HepG2 (cell line): ENCODE results near the gene IFIT1. TPM values are rescaled to one million over a fixed set of nuclear protein-coding genes. Genes with fewer than 3 reads are reported as not detected.

ENCODE experiments used
- ATAC-seq: fragments of 200-7000 bp; cut with Tn5 transposase; 3 replicates; pipeline ENCODE4 v1.9.1; 2020; ENCODE audit warnings: mild to moderate bottlenecking, moderate library complexity
- BruUV-seq: library from RNA; stranded (reverse); fragments of 400-500 nt; replicated peaks from 2 replicates; lab custom pipeline; 2021; lab: Mats Ljungman, UMichigan
- CTCF ChIA-PET: fragments of 300-600 bp; formaldehyde crosslinking; extraction: SDS; loops from one replicate; lab custom pipeline; 2021; ENCODE audit warnings: low total read pairs, inconsistent platforms, low intra/inter-chr PET ratio; lab: Yijun Ruan, JAX
- POLR2A ChIA-PET: fragments of 350-600 bp; sonication (Branson Sonifier 250); formaldehyde crosslinking; loops from one replicate; lab custom pipeline; 2020; ENCODE audit warnings: antibody characterized with exemption, inconsistent platforms; lab: Yijun Ruan, JAX
- DNase-seq: peaks from one replicate; pipeline ENCODE4 v3.0.0-alpha.2; 2015; ENCODE audit warnings: low spot score
- FAIRE-seq: peaks from 3 replicates; lab custom pipeline; 2011; peaks lifted over from hg19 to GRCh38; lab: Jason Lieb, UNC
- H2AFZ ChIP-seq: one replicate; pipeline ENCODE4 v1.6.1; 2011; ENCODE audit warnings: low read length, inconsistent platforms
- H3K27ac ChIP-seq: fragments of 300-600 bp; 3 replicates; pipeline ENCODE4 v1.8.0; 2011; ENCODE audit warnings: mixed run types, mild to moderate bottlenecking, mixed read lengths, low read length, inconsistent platforms; ENCODE audit not compliant: insufficient read depth; ENCODE audit errors: extremely low read length
- H3K27me3 ChIP-seq, 2 experiments: fragments of 200-600 bp in 1 of 2; 2 replicates in 1 of 2; 3 replicates in 1 of 2; pipeline versions ENCODE4 v1.6.0 to v1.8.0; 2011; ENCODE audit warnings: low read length in 2 of 2, mild to moderate bottlenecking in 2 of 2, moderate library complexity in 2 of 2, inconsistent platforms in 1 of 2; ENCODE audit not compliant: insufficient read depth in 2 of 2, control insufficient read depth in 1 of 2
- H3K36me3 ChIP-seq, 2 experiments: fragments of 200-600 bp in 1 of 2; replicated peaks in 1 of 2; 2 replicates in 1 of 2; 3 replicates in 1 of 2; pipeline versions ENCODE4 v1.5.1 to v1.8.0; 2011; ENCODE audit warnings: low read length in 2 of 2, inconsistent platforms in 1 of 2; ENCODE audit not compliant: insufficient read depth in 2 of 2, control insufficient read depth in 1 of 2
- H3K4me1 ChIP-seq: 2 replicates; pipeline ENCODE4 v1.5.1; 2012; ENCODE audit warnings: low read length, inconsistent platforms; ENCODE audit not compliant: insufficient read depth
- H3K4me2 ChIP-seq: 2 replicates; pipeline ENCODE4 v1.6.0; 2011; ENCODE audit warnings: low read depth, low read length, inconsistent platforms
- H3K4me3 ChIP-seq, 3 experiments: fragments of 200-600 bp in 1 of 3; sonication (generic), shearing (Covaris generic) in 1 of 3; replicated peaks in 1 of 3; 2 replicates each; pipeline ENCODE4 v1.5.1; 2011 to 2016; ENCODE audit warnings: low read length in 3 of 3, inconsistent platforms in 2 of 3, low read depth in 2 of 3, mild to moderate bottlenecking in 2 of 3, control low read depth in 1 of 3, mixed read lengths in 1 of 3; ENCODE audit not compliant: insufficient read depth in 1 of 3
- H3K79me2 ChIP-seq: one replicate; pipeline ENCODE4 v1.6.1; 2011; ENCODE audit warnings: low read length, inconsistent platforms; ENCODE audit not compliant: insufficient read depth
- H3K9ac ChIP-seq: 2 replicates; pipeline ENCODE4 v1.6.0; 2011; ENCODE audit warnings: mild to moderate bottlenecking, low read depth, low read length, inconsistent platforms; ENCODE audit not compliant: insufficient read depth
- H3K9me3 ChIP-seq: 2 replicates; pipeline ENCODE4 v1.5.1; 2012; ENCODE audit warnings: mild to moderate bottlenecking, low read length
- H4K20me1 ChIP-seq: 2 replicates; pipeline ENCODE4 v1.6.0; 2011; ENCODE audit warnings: inconsistent platforms, mild to moderate bottlenecking, low read length, moderate library complexity; ENCODE audit not compliant: insufficient read depth
- HNF1B ChIP-seq: sonication (generic); formaldehyde crosslinking; IDR thresholded peaks from 2 replicates; pipeline ENCODE4 v1.5.1; 2020; ENCODE audit warnings: mild to moderate bottlenecking, moderate library complexity, missing genetic modification reagents
- PTBP1 ChIP-seq: fragments of 200-400 bp; formaldehyde crosslinking; IDR thresholded peaks from 2 replicates; pipeline ENCODE4 v1.6.1; 2018; ENCODE audit warnings: low read length, low read depth; ENCODE audit not compliant: poor library complexity, severe bottlenecking
- ZNF350 ChIP-seq: sonication (generic); formaldehyde crosslinking; IDR thresholded peaks from 2 replicates; pipeline ENCODE4 v1.4.0; 2020; ENCODE audit warnings: mild to moderate bottlenecking, low read depth, missing genetic modification reagents, borderline replicate concordance
- ZNF407 ChIP-seq: sonication (generic); formaldehyde crosslinking; IDR thresholded peaks from one replicate; pipeline ENCODE4 v1.5.1; 2020; ENCODE audit warnings: mild to moderate bottlenecking, missing genetic modification reagents; ENCODE audit errors: not compliant biosample characterization
- in situ Hi-C: cut with HindIII; loops from 2 replicates; pipeline ENCODE4 v1.10.0; 2017; ENCODE audit warnings: low pct_unique_long_range_greater_than_20kb; ENCODE audit not compliant: extremely low pct_ligation_motif_present
- intact Hi-C: fragments of 100-400 bp; cut with micrococcal nuclease; formaldehyde crosslinking; loops from one replicate; pipeline ENCODE4 v1.10.0; 2022; ENCODE audit not compliant: unreplicated experiment
- polyA plus RNA-seq, 8 experiments: library from polyadenylated mRNA; depleted of rRNA in 3 of 8; stranded (reverse) in 7 of 8; unstranded in 1 of 8; fragments of >200 nt; fragmentation: Illumina TruSeq in 4 of 8; extraction: Trizol in 4 of 8; gene quantifications; 2 replicates each; pipeline versions ENCODE4 v1.2.1 to v1.2.3, GENCODE V29; 2011 to 2016; ENCODE audit warnings: low read depth in 4 of 8, missing spikeins in 1 of 8, mixed read lengths in 1 of 8; ENCODE audit not compliant: insufficient read depth in 1 of 8
- total RNA-seq, 5 experiments: library from RNA; depleted of rRNA; stranded (reverse); fragments of >200 nt; fragmentation: Illumina TruSeq; extraction: Trizol; gene quantifications; 2 replicates each; pipeline ENCODE4 v1.2.3, GENCODE V29; 2016; ENCODE audit warnings: low read depth in 1 of 5

Gene IFIT1
- total and polyA plus RNA-seq, 2 of the 13 experiments (the other 11 are each of a cell fraction or from before 2014, with no cell fraction given), result 1.5 to 5.5 TPM

- no peaks in the 10 kb centered on the region for H3K27me3 ChIP-seq
- H3K79me2 ChIP-seq, result no peaks in the 10 kb centered on the region
- H3K4me3 ChIP-seq, result 0 out of 6 replicates have a peak overlapping the region, but pooled peaks of 2 of the 3 experiments have one; percentile 4 to 30
- intact Hi-C loops (loop anchor here (2.0 kb wide), 1 partner anchor 18 kb away; the partner anchor contains the start of gene IFIT1), in situ Hi-C loops (loop anchor here (5.0 kb wide), 1 partner anchor 117 kb away; no protein-coding TSS in a partner anchor)
- TF ChIP-seq HNF1B (CRISPR knock-in tag) (0 out of 2 replicates have a peak, but pooled peaks have one; percentile 12), PTBP1 (no peak), ZNF407 (CRISPR knock-in tag) (no peak), ZNF350 (0 out of 2 replicates have a peak, but pooled peaks have one; percentile 33)
- BruUV-seq, result no TSS peak
- DNase-seq (no peak), FAIRE-seq (no peak), ATAC-seq (peak; percentile 57)
- no peaks in the 10 kb centered on the region for H3K36me3 ChIP-seq
- peaks cover 45% of the 10 kb centered on the region for H3K4me1 ChIP-seq
- H3K9ac ChIP-seq, result peak overlapping the region; percentile 14; the same call in 1 of the 2 replicates
- H3K27ac ChIP-seq, result peak overlapping the region; percentile 76
- no peaks in the 10 kb centered on the region for H4K20me1 ChIP-seq
- CTCF ChIA-PET, result no interaction called here
- peak overlapping the region; percentile 69 for H3K4me2 ChIP-seq
- H2AFZ ChIP-seq, result no peak overlapping the region
- H3K9me3 ChIP-seq, result no peaks in the 10 kb centered on the region
- POLR2A ChIA-PET, result interaction anchor here (1.2 kb wide), 1 partner anchor 40 kb away, joined by 3 read pairs; no protein-coding TSS in a partner anchor
Observed at GRCh38 chr10:89374713-89375141, 17.7 kb upstream of the IFIT1 start.
